A204.1 (cell line): ENCODE data around the gene MOSMO.
"Not testable (repeated sequence)": the region's sequence is repeated elsewhere in the genome, so short reads cannot be mapped to it uniquely, and the experiment has no call there.

Experiments
- FAIRE-seq: peaks from 2 replicates; lab custom pipeline; 2012; peaks lifted over from hg19 to GRCh38; lab: Jason Lieb, UNC

The MOSMO gene

DNA sequence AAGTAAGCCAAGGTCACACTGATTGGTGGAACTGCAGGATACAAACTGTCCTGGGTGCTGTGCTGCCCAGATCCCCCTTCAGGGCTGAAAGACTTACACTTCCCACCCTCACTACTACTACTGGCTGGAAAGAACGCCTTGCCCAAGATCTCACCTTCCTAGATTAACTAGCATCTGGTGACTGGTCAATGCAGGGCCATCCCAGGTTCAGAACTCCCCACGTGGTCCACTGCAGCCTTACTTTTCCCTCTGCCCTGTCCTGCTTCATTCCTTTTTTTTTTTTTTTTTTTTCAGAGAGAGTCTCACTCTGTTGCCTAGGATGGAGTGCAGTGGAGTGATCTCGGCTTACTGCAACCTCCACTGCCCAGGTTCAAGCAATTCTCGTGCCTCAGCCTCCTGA is 4.7 kb upstream of the MOSMO start:
- no peak for FAIRE-seq

DNA sequence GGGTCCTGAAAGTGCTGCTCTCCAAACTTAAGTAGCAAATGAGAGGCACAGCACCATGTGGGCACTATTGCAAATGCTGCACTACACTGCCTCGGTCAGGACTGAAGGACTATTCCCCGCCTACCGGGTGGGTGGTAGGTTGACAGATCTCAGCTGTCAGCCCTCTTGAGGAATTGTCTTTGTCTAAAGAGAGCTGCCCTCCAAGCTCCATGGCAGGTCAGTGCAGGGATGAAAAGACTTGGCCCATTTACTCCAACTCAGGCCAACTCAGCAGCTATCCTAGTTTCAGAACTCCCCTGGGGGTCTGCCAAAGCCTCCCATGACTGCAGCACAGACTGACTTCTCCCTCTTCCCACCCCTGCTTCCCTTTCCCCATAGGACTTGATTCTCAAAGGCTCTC is 3.6 kb upstream of the MOSMO start:
- no peak for FAIRE-seq

DNA sequence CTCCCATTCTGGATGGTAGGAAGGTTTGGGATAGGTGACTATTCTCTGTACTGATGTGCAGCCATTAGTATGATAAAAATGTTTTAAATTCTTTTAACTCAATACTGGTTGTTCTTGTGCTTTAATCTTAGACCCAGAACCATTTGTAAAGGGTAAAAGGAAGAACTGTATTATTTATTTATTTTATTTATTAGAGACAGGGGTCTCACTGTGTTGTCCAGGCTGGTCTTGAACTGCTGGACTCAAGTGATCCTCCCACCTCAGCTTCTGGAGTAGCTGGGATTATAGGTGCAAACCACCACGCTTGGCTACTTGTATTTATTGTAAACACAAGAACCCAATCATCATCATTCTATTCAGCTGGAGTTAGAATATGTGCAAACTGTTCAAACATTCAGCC is 2.2 kb upstream of the MOSMO start:
- FAIRE-seq: no peak

DNA sequence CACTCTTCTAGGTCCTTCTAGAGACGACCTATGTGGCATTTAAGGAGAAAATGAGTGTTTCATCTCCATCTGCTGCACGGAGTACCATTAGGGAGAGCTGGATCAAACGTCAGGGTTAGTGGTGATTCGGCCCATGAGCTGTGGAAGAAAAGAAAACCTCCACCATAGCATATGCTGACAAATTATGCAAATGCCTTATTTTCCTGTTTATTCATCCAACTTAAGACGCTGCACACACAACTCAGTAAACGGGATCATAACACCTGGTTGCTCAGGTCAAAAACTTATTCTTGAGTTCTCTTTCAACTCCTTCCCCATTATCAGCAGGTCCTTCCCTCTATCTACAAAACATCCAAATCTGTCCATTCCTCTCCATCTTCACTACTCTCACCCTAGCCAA is 1.3 kb upstream of the MOSMO start:
- FAIRE-seq: no peak

DNA sequence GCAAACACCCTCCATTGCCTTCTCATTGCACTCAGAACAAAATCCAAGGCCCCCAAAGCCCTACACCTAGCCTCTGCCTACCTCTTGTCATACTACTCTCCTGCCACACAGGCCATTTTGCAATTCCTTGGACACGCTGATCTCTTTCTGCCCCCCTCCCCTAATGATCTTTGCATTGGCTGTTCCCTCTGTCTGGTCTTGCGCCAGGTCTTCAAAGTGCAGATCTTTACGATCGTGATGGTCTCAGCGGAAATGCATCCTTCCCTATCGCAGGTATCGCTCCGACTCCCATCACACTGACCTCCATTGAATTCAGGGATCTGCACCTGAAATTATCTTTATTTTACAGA is 777 bp upstream of the MOSMO start:
- no peak for FAIRE-seq

DNA sequence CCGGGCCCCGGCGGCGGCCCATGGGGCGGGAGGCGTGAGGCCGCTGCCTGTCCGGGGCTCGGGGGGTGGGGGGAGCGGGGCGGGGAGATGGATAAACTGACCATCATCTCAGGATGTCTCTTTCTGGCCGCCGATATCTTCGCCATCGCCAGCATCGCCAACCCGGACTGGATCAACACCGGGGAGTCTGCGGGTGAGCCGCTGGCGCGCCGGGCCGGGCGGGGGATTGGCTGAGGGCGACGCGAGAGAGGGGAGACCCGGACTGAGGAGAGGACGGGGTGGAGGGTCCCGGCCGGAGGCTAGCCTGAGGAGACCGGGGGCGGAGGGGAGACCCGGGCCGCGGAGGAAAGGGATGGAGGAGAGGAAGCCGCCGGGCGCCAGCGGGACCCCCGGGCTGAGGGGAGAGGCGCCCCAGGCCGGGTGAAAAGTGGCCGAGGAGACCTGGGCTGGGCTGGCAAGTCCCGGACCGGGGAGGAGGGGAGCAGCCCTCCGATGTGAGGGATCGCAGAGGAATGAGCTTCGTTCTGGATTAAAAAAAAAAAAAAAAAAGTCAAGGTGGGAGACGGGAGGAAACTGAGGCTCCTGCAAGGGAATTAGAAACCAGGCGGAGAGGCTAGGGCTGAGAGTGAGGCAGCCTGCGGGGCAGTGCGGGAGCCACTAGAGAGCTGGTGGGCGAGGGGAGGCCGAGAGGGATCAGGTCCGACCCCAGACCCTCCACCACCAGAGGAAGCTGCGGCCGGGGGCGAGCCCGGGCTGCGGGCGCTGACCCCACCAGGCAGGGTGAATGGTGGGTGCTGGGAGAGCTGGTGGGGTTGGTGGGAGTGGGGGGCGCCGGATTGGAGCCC is 526 bp downstream of the MOSMO start:
- FAIRE-seq: no peak

DNA sequence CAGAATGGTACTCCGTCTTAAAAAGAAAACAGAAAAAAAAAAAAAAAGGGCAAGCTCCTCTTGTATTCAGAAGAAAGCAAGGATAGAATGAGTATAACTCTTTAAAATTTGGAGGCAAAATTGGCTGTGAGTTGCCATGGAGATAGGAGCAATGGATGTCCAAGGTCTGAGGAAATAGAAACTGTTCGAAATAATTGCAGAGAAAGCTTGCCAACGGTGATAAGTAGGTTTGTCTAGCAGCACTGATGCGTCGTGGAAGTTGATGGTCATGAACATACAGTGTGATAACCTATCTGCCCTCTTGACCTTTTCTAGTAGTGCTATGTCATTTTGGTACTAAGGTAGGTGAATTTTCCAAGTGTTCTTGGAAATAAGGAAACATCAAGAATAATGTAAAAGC is 3.0 kb downstream of the MOSMO start:
- FAIRE-seq: no peak

DNA sequence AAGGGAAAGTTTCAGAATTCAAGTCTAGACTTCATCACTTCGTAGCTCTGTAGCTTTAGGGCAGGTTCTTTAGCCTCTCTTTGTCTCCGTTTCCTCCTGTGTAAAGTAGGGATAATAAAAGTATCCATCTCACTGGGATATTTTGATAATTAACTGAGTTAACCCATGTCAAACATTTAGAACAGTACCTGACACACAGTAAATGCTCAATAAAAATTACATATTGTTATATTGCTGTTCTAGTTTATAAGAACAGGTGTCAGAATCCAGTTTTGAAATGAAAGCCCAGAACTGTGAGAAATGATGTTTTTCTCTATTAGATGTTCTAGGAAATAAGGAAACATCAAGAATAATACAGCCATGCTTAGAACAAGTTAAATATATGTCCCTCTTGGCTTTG is 4.3 kb downstream of the MOSMO start:
- FAIRE-seq: no peak

DNA sequence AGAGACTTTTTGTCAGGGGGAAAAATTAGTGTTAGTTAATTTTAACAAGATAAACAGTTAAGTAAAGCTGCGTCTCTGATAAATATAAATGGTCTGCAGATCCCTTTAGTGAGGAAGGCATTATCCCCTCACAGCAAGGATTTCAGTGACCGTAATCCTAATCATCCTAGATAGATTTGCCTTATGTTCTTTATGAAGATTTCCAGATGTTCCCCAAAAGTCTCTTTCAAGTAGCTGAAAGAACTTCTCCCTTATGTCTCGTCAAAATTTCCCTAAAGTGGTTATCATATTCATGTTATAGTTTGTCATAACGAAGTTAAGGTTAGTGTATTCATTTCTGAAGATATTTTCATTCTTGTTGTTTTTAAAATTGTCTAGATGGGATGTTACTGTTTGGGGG is 5.6 kb downstream of the MOSMO start:
- FAIRE-seq: no peak

DNA sequence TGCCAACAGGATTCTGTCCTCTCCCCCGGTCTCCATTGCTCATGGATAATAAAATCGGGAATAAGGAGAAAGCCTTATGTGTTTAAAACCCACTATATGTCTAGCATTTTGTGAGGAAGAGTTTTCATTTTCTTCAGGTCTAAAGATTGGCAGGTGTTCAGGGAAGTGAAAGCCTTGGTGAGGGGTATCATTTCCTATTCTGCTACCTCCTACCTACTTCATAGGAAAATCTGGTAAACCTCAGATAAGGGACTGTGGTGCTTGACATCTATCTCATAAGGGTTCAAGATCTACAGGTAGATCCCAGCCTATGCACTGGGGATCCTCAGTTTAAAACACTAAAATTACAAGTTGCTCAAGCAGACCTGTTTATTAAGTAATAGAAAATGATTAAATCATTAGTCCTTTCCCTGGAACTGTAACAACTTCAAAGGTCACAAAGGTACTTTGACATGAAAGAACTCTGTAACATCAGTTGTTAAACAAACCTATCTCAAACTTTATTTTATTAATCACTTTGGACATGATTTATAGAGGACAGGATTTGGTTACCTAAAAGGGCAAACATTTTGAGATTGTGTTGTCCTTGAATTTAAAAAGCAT is 6.5 kb downstream of the MOSMO start:
- FAIRE-seq: no peak

DNA sequence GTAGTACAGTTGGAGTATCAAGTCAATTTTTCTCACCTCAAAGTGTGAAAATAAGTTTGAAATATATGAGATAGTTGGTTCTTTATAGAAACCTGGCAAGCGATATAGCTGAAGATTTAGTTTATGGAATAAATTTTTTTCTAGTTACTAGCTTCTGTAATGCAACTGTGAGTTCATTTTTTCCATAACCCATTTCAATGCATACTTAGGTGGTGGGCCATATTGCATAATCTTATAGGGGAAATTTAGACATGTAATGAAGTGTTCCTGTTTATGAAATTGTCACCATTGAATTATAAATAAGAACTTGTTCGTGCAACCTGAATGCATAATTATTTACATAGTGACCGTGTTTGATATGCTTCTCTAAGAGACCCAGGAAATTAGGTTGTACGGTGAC is 9.0 kb downstream of the MOSMO start:
- FAIRE-seq: no peak

DNA sequence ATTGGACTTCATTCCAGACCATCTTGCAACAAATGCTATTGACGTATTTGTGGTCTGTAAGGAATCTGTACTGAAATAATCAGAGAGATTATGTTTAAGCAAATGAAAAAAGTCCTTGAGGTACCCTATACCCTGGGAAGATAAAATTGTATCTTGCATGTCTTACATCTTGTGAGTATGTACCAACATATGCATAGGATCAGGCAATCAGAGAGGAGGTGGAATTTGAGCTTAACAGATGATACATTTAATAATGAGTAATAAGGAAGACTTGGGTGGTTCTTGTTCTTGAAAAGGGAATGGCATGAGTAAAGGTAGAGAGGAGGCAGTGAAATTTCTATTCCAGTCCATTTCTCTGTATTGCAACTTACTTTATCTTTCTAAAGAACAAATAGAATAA is 10.6 kb downstream of the MOSMO start:
- no peak for FAIRE-seq

DNA sequence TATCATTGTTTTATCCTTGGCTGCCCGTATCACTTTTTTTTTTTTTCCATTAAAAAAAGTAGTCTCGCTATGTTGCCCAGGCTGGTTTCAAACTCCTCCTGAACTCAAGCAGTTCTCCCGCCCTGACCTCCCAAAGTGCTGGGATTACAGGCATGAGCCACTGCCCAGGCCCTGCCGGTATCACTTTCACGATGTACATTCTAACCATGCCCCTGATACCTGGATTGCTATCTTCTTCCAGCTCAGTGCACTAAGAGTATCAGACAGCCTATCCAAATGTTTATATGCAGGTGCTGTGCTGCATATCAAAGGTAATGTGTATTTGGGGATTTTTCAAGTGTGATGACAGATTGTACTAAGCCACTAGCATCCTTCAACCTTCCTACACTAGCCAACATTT is 14.2 kb downstream of the MOSMO start:
- FAIRE-seq: no peak

DNA sequence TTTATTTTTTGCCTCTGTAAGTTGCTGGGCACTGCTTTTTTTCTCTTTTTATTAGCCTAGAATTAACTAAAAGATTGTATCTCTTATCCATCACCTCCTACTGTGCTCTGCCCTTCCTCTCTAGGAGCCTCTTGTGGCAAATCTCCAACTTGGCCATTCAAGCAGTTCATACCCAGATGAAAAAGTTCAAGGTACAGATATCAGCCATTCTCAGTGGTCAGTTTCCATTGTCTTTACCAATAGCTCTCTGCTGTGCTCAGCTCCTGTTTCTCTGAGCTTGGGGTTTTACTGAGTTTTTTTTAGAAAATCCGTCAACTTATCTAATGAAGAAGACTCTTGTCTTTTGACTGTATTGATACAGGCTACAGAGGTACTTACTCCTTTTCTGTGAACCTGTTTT is 15.6 kb downstream of the MOSMO start:
- FAIRE-seq: no peak

DNA sequence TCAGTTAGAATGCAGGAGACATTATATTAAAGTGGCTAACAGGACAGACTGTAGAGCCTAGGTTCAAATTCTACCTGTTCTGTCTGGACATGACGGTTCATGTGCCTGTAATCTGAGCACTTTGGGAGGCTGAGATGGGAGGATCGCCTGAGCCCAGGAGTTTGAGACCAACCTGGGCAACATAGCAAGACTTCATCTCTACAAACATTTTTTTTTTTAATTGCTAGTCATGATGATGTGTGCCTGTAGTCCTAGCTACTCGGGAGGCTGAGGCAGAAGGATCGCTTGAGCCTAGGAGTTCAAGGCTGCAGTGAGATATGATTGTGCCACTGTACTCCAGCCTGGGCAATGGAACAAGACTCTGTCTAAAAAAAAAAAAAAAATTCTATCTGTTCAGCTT is 16.9 kb downstream of the MOSMO start:
- FAIRE-seq: not testable (repeated sequence)

DNA sequence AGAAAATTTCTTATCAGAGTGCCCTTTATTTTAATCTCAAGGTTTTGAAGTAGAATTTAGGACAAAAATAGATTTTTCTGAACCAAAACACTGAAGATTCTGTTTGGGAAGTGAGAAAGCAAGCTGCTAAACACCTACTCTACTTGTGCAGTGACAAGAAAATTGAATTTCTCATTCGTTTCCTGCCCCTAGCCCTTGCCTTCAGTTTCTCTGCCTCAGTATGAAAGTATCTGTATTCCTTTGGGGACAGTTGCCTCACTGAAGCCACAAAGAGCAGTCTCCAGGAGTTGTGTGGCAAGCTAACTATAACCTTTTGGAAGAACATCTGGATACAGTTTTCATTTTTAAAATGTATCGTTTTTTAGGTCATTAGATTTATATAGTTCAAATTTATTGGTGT is 19.7 kb downstream of the MOSMO start:
- no peak for FAIRE-seq

DNA sequence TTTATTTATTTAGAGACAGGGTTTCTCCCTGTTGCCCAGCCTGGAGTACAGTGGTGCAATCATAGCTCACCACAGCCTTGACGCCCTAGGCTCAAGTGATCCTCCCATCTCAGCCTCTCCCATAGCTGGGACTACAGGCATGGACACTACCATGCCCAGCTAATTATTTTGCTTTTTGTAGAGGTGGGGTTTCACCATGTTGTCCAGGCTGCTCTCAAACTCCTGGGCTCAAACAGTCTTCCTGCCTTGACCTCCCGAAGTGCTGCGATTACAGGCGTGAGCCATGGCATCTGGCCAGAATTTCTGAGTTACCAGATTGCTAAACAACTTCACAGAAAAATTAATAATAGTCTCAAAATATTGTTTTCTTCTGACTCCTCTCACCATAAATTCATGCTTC is 21.7 kb downstream of the MOSMO start:
- no peak for FAIRE-seq

DNA sequence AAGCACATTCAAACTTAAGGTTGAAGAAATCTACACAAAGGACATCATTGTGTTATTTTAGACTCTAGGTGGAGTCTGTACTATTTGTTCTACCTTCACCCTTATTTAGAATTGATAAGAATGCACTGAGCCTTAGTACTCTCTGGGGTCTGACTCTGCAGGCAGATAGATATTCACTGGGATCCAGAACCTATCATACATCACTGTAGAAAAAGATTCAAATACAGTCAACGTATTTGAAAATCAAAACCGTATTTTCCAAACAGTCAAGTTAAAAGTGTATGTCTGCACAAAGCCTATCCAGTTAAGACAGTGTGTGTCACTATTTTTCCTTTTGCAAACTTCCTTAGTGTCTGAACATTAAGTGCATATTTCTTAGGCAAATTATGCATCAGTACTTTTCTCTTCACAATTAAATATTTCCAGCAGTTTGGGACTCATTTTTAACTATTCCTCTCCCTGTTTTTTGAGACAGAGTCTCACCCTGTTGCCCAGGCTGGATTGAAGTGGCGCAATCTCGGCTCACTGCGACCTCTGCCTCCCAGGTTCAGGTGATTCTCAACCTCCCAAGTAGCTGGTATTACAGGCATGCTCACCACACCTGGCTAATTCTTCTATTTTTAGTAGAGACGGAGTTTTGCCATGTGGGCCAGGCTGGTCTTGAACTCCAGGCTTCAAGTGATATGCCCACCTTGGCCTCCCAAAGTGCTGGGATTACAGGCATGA is 22.3 kb downstream of the MOSMO start:
- FAIRE-seq: no peak

DNA sequence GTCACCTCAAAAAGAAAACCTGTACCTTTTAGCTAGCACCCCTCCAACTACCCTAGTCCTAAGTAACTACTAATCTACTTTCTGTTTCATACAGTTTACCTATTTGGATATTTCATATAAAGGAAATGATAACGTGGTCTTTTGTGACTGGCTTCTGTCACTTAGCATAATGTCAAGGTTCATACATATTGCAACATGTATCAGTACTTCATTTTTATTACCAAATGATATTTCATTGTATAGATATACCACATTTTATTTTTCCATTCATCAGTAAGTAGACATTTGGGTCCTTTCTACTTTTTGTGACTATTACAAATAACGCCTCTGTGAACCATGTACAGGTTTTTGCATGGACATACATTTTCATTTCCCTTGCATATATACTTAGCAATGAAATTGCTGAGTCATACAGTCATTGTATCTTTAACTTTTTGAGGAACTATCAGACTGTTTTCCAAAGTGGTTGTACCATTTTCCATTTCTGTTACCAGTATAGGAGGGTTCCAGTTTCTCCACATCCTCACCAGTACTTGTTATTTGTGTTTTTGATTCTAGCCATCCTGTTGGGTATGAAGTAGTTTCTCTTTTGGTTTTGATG is 23.7 kb downstream of the MOSMO start:
- no peak for FAIRE-seq

DNA sequence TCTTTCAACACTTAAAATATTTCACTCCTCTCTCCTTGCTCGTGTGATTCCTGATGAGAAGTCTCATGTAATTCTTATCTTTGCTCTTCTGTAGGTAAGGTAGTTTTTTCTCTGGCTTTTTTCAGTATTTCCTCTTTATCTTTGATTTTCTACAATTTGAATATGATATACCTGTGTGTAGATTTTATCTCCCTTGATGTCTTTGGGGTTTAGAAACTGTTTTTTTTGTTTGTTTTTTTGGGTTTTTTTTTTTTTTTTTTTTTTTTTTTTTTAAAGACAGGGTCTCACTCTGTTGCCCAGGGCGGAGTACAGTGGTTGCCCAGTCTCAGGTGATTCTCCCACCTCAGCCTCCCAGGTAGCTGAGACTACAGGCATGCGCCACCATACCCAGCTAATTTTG is 26.6 kb downstream of the MOSMO start:
- no peak for FAIRE-seq

DNA sequence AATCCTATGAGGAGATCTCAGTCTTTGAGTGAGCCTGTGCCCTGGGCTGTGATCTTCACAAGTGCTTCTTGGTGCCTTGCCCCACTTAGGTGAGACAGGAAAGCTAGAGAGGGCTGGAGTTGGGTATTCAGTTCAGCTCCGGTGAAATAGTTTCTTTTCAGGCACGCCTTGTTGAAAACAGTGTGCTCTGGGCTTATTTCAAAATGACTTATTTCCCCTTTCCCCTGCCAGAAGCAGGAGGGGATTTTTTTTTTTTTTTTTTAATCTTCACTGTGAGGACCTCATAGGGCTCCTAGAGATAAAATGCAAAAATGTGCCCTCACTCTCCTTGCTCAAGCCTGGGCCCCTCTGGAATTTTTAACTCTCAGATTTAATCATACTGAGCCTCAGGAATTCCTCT is 27.2 kb downstream of the MOSMO start:
- no peak for FAIRE-seq

DNA sequence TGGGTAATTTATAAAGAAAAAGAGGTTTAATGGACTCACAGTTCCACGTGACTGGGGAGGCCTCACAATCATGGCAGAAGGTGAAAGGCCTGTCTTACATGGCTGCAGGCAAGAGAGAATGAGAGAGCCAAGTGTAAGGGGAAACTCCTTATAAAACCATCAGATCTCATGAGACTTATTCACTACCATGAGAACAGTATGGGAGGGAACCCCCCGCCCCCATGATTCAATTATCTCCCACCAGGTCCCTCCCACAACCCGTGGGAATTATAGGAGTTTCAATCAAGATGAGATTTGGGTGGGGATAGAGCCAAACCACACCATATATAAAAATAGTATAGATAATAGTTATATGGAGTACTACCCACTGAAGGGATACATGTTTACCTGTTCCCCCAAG is 36.0 kb downstream of the MOSMO start:
- not testable (repeated sequence) for FAIRE-seq

DNA sequence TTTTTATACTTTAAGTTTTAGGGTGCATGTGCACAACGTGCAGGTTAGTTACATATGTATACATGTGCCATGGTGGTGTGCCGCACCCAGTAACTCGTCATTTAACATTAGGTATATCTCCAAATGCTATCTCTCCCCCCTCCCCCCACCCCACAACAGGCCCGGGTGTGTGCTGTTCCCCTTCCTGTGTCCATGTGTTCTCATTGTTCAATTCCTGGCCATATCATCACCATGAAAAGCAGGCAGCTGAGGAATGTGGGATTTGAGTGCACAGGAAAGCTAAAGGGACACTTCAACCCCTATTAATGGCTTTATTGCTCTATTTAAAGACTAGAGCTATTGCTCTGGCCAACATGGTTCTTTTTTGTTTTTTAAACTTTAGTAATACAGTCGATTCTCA is 38.0 kb downstream of the MOSMO start:
- FAIRE-seq: not testable (repeated sequence)
